Cardiac septum (tissue), 1 donor: ENCODE results near the gene TMEM30A. TPM values are rescaled to one million over a fixed set of nuclear protein-coding genes. Genes with fewer than 3 reads are reported as not detected.

ENCODE experiments used
- DNase-seq: peaks from one replicate; pipeline ENCODE4 v3.0.0-alpha.2; 2020; ENCODE audit warnings: low spot score
- intact Hi-C: fragments of 100-400 bp; cut with DNase I; formaldehyde crosslinking; loops from one replicate; pipeline ENCODE4 v1.14.0; 2022
- total RNA-seq: library from RNA; stranded (reverse); fragmentation: NEBNext Ultra II Directional; extraction: Animal tissue kit (Norgen Biotek cat#: 25700); gene quantifications from one replicate; pipeline ENCODE4 v1.2.1, GENCODE V29; 2021
- donor health status: DM: no; HTN: no; CAD: no.

Gene TMEM30A
- total RNA-seq, 1 donor from 2014 or later, result 57.4 TPM

DNA sequence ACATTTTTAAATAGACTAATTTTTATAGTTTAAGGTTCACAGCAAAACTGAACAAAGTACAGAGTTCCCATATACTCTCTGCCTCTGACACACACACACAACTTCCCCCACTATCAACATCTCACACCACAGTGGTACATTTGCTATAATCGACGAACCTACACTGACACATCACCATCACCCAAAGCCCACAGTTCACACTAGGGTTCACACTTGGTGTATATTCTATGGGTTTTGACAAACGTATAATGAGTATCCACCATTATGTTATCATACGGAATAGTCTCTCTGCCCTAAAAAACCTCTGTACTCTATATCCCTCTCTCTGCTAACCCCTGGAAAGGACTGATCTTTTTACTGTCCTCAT lies 15.6 kb downstream of the TMEM30A start:
- intact Hi-C loops, result no loop called here
- DNase-seq, result no peak

DNA sequence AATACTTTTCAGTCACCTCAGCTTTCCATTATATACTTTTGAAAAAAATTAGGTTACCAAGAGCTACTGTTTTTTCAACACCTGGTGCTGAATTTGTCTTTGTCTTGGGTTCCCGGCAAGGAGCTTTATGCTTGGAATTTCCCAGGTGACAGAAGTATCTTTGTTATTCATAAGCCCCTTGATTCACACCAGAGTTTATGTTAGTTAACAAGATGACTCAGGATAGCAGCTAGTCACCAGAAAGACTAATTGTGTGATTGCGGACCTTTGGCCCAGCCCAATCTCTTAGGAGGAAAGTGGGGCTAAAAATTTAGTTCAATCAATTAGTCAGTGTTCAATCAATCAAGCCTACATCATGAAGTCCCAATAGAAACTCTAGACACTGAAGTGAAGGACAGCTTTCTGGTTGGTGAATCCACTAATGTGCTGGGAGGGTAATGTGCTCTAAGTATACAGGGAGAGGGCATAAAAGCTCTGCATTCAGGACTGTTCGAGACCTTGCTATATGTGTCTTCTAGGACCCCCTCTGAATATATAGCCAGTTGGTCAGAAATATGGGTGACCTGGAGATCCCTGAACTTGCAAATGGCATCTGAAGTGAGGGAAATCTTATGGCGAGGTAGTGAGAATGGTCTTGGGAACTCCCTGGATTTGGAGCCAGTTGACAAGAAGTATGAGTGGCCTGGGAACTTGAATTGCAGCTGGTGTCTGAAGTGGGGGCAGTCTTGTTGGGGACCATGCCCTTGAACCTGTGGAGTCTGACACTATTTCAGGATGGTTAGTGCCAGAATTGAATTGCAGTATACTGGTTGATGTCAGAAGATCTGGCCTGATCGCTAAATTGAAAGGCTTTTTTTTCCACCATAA lies 16.2 kb downstream of the TMEM30A start:
- no peak for DNase-seq
- intact Hi-C loops, result no loop called here

DNA sequence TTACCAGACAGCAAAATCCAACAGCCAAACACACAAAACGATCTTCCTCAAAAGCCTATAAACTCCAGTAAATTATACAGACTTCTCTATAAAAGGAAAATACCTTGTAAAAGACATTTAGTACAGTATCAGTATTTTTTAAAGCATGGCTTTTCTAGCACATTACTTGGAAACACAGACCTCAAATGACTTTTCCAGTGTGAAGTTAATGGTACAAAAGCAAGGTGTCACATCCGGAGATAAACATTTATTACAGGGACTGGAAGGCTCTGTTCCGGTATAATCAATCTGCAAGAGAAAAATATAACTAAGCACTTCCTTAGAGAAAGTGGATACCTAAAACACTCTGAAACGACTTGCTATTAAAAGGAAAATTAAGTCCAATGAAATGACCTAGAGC lies 17.1 kb downstream of the TMEM30A start:
- intact Hi-C loops, result loop anchor here (2.0 kb wide), 1 partner anchor 259 kb away; no protein-coding TSS in a partner anchor
- DNase-seq, result no peak

DNA sequence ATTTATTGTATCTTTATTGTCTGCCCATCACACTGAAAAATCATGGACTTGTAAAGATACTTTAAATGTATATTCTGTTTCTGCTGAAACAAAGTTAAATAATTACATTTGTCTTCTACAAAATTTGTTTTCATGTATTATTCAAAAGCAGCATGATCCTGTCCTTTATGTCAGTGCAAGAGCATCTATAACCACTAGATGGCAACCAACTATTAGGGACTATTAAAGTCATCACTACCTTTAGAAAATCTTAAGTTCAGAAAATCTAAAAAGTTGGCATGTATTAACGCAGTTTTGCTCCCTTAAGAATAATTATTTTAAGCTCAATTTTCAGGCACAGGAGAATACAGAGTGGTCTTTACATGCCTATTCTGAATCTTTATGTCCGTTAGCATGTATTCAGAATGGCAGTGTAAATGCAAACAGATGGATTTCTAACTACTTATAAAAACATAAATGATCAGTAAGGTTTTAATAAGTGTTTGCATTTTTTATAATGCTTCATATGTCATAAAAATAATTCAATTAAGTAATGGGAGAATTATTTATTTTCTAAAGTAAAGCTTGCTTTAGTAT lies 17.8 kb downstream of the TMEM30A start:
- no peak for DNase-seq
- intact Hi-C loops, result loop anchor here (2.0 kb wide), 1 partner anchor 260 kb away; no protein-coding TSS in a partner anchor

DNA sequence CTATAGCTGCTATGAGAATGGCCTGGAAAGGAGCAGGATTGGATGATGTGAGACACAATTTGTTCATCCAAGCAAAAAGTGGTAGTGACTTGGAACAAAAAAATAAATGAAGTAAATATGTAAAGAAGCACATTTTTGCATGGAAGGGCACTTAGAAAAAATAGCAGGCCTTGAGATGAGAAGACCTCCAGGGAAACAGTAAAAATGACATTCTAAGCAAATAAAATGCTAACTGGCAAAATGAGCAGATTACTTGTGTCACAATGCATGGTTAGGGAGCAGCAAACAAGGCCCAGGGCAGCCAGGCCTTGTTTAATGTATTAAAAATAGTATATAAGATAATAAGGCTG lies 21.2 kb downstream of the TMEM30A start:
- intact Hi-C loops, result no loop called here
- DNase-seq, result no peak

DNA sequence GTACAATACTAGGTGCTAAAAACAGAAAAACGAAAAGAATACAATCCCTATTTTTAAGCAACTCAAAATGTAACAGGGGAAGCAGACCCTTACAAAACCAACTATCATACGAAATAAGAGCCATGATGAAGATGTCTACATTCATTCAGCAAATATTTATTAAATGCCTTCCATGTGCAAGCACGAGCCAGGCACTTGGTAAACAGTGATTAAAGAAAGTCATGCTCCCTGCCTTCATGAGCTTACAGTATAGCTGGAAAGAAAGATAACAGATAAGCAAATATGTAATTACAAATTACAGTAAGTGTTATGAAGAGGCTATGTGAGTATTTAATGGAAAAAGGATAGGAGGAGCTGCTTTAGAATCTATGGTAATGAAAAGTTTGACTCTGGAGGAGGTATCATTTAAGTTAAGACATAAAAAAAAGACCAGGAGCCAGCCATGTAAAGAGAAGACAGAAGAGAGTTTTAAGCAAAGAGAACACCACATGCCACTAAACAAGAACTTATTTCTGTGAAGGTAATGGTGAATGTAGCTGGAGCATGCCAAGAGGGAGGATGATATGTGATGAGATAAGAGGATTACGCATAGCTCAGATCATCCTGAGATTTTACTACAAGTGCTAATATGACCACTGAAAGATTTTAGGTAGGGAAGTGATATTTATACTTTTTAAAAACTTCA lies 21.7 kb downstream of the TMEM30A start:
- intact Hi-C loops, result no loop called here
- DNase-seq, result no peak

DNA sequence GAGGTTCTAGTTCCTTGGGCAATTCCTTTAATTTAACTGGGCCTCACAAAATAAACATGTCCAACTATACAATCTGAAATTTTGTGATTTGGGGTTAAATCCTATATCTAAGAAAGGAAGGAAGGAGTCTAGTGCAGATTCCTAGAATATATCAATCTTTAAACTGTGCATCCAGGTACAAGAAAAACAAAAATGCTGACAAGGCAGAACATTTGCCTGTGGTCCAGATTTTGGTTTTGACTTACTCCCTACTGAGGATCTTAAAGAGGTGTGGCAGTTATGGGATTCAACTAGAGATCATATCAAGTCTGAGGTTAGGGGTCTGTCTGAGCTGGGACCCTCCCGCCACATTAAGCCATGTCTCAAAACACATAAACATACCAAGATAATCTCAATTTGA lies 23.3 kb downstream of the TMEM30A start:
- intact Hi-C loops, result no loop called here
- no peak for DNase-seq

DNA sequence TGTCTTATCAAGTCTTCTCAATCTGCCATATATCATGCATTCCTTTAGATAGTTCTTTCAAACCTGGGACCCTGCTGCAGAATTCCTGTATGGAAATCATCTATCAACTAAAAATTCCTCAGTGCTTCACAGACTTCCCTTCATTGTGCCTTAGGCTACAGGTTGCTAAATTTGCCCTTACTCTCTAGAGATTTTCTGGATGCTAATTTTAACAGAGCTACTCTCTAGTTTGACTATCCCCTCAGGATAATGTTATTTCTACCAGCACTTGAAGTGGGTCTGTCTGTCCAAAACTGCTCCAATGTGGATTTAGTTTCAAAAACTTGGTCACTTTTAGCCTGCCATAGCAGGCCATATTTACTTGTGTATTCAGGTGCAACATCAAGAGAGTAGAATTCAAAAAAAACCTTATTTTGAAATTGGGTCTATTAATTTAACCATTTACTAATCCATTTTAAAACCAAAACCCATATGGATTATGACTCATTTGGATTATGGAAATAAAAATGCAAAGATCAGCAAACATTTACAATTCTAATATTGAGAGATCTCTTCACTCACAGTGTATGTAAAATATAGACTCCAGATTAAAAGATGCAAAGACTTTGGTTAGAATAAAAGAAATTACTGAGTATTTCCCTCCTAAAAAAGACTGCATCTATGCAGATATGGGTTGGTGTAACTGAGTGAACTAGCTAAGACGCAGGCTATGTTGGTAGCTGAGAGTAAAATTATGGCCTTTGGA lies 27.1 kb downstream of the TMEM30A start:
- DNase-seq, result no peak
- intact Hi-C loops, result no loop called here

DNA sequence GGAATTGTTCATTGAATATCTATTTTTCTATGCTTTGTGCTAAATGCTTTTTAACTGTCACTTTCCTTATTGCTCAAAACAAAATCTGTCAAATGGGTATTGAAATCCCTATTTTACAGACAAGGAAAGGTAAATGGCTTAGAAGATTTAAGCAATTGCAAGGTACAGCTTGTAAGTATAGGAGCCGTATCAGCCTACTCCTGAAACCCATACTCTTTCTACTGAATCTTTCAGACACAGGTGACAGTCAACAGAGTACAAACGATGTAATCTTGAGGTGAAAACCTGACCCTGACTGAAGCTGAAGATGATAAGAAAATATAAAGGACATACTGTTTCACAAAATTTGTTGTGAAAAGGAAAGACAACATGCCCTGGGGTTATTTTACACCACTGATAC lies 34.0 kb downstream of the TMEM30A start:
- no peak for DNase-seq
- intact Hi-C loops, result no loop called here

DNA sequence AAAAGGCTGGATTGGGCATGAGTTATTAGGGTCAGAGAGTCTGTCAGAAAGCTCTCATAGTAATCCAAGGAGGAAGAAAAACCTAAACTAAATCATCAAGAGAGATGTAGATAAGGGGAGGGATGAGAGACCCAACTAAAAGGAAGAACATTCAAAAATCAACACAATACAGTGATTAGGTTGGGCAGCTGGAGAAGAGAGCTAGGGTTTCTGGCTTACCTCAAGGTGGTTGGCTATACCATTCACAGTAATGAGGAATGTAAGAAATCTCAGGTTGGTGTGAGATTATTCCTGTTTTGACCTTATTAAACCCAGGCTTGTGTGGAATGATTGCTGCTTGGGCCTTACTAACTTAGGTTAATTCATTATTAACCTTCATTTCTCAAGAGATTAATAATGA lies 34.8 kb downstream of the TMEM30A start:
- DNase-seq, result no peak
- intact Hi-C loops, result no loop called here

DNA sequence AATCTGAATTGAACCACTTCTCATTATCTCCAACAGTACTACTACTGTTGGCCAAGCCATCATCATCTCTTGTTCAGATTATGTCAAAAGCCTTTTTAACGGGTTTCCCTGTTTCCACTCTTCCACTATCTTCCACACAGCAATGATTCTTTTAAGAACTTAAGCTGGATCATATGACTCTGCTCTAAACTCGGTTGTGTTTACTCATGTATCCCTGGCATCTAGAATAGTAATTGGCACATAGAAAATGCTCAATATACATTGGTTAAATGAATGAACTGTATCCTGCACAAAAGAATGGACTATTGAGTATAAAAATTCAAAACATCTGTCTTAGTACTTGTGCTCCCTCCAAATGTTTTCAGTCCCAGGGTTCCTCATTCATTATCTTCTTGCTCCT lies 38.2 kb downstream of the TMEM30A start:
- DNase-seq, result no peak
- intact Hi-C loops, result no loop called here

DNA sequence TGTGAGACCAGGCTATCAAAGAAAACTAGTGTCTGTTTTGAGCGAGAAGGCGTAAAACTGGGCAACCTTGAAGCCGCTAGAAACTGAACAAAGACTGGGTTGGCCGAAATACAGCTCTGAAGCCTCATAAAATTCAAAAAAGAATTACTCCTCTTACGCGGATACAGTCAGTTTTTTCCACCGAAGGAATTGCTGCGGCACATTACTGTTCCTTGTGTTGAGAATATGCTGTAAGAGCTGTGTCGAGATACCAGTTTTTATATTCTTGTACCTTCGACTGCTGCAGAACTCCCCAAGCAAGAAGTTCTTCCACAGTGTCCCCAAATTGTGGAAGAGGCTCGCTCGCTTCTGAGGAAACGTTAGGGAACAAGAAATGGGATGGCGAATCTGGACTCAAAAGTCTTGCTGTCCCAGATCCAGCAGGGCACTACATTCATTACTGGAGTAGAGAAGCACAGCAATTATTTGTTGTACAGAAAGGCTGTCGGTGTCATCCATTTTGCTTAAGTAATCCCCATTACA lies 40.5 kb downstream of the TMEM30A start:
- intact Hi-C loops, result no loop called here
- DNase-seq, result no peak

DNA sequence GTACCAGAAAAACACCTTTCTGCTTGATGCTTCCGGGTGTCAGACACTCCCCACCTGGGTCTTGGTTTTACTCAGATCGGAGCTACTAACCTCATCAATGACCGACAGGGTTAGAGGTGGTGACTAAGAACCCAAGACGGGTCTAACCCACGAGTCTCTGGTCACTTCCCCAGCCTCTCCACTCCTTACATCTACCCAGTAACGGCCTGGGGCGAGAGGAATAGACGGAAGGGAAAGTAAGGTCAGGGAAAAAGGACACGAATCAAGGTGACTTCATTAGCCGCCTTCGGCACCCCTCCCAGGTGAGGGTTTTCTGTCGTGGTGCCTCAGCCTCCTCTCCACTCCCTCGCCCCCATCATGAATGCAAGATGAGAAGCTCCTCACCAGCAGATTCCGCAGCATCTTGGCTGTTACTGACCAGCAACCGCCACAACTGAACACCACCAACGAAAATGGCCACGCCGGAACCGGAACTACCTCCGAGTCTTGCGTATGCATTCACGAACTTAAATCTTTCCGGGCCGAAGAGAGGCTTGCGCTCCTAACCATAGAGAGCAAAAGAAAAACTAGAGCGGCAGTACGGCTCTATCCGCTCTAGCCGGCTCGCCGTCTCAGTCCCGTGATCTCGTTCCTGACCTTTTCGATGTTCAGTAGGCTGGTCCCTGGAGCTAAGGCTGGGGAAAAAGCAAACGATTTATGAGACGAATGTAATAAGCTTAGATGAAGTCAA lies 41.1 kb downstream of the TMEM30A start, which contains the start of gene COX7A2:
COX7A2 (minus strand) TSS at position 469 of the 730 bp plus-strand sequence; CDS start at position 402, 67 bp downstream.
- intact Hi-C loops, result no loop called here

DNA sequence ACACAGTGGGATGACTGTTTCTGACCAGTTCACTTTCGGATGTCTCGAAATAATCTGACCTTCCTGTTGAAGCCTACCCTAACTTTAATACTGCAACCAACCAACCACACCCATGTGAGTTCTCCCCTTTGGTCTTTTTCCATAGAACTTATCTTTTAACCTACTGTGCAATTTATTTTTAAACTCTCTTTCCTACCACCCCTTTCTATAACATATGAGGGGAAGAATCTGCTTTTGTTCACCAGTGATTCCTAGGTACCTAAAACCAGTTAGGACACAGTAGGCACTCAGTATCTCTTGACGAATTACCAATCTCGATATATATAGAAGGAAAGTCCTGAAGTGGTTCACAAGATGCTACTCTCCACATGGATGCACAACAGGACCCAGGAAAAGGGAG lies 48.0 kb downstream of the TMEM30A start:
- intact Hi-C loops, result no loop called here
- no peak for DNase-seq

More for the DNA sequence above, 41.1 kb downstream of the TMEM30A start, which contains the start of gene COX7A2:
- DNase-seq, result peak; percentile 95

DNA sequence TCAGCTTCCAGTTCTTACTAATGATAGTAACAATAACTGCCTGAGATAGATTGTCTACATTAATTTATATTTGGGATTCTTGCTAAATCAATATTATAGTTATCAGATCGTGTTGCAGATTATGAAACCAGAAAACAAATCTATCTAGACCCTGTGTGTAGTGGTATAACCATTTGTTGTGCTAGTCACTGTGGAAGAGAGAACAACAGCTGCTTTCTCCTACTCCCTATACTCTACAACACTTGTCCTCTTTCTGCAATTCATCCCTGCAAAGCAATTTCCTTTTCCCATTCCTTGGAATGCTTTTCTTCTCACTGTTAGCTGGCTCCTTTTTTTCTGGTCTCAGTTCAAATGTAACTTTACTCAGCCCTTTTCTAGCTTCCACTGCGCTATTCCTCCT lies 49.3 kb downstream of the TMEM30A start:
- intact Hi-C loops, result no loop called here

DNA sequence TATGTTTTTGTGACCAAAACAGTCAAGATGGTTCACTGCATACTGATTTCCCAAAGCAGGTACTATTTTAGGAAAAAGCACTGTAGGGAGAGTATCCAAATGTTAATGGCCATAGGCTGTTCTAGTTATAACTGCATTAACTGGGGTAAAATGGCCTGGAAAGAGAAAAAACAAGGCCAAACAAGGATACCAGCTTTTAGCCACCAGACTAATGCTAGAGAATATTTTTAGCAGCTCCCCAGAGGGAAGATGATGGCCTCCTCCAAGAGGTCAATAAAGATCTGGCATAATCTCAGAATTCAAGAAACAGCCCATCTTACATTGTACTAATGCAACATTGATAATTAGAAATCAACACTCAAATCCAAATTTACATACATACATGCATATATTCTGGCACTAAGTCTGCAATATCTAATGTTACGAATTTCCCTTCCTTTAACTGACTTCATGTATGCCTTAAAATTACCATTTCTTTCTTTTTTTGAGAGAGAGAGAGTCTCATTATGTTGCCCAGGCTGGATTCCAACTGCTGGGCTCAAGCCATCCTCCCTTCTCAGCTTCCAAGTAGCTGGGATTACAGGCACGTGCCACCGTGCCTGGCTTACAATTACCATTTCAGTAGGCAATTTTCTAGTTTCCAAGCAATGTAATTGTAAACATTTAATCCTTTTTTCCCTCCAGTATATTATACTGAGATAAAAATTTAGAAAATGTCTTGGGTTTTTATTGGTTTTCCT lies 50.3 kb downstream of the TMEM30A start:
- no peak for DNase-seq
- intact Hi-C loops, result no loop called here

More for the DNA sequence above, 49.3 kb downstream of the TMEM30A start:
- no peak for DNase-seq

DNA sequence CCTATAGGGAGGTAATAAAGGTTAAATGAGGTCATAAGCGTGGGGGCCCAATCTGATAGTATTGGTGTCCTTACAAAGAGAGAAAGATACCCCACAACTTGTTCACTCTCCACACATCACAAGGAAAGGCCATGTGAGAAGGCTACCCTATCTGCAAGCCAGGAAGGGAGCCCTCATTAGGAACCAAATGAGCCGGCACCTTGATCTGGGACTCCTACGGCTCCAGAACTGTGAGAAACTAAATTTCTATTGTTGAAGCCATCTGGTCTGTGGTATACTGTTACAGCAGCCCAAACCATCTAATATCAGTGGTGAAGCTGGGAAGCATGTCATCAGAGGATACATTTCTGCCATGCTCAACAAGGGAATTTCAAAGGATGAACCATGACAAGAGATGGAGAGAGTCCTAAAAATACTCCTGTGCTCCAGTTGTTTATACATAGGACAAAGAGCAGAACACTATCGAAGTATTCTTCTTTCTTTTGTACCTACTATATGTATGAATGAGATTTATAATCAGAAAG lies 51.4 kb downstream of the TMEM30A start:
- intact Hi-C loops, result no loop called here

More for the DNA sequence above, 51.4 kb downstream of the TMEM30A start:
- no peak for DNase-seq
